ENCODE results near the gene HEG1. TPM values are rescaled to one million over a fixed set of nuclear protein-coding genes. Genes with fewer than 3 reads are reported as not detected.

Gene HEG1
- total RNA-seq, 1 experiment from 2014 or later, result 8.6 TPM

GRCh38 chr3:124916837-124917409, 138.9 kb downstream of the HEG1 start:
- BruUV-seq (replicated peaks), result no TSS peak
- Mint-ChIP-seq H3K9me3 (ENCODE audit: unreplicated experiment) (no peaks in the 10 kb centered on the region), H3K27me3 (ENCODE audit: insufficient read depth, unreplicated experiment) (peaks cover 21% of the 10 kb centered on the region), H3K4me1 (ENCODE audit: insufficient read depth, unreplicated experiment) (no peaks in the 10 kb centered on the region), H3K36me3 (ENCODE audit: insufficient read depth, unreplicated experiment) (no peaks in the 10 kb centered on the region), H3K4me3 (ENCODE audit: unreplicated experiment) (no peak overlapping the region), H3K27ac (ENCODE audit: low read depth, unreplicated experiment) (no peak overlapping the region)
- POLR2A ChIA-PET, result no interaction called here
- intact Hi-C loops (cut with micrococcal nuclease), result no loop called here
- no peak for TF ChIP-seq CTCF (IDR thresholded peaks at IDR 0.05; ENCODE audit: unreplicated experiment)
- no peak for DNase-seq (ENCODE audit: unreplicated experiment)
- CTCF ChIA-PET, result interaction anchor here (0.6 to 2.2 kb wide), 5 partner anchors 10 to 669 kb away, joined by 3 to 10 read pairs (median 4); no protein-coding TSS in a partner anchor

Other genes starting within 250 kb of the HEG1 start
- gene ITGB5, start 168.6 kb downstream of the HEG1 start, total RNA-seq (2022), result 100 and 101 TPM in 2 replicates
- gene MUC13, start 121.2 kb downstream of the HEG1 start, total RNA-seq (2022), result not detected in 2 replicates
- 8.5 and 13.0 TPM in 2 replicates for gene SLC12A8, start 156.8 kb upstream of the HEG1 start, total RNA-seq (2022)

Measured in MCF 10A (cell line).